Cerebellar nuclear complex (tissue), 1 donor: ENCODE measurements around the gene OLFM3.
A peak's percentile ranks its signal among the peaks of the same experiment; 100 is the strongest.

Source experiments
- DNase-seq, 2 experiments: peaks; one replicate each; lab custom pipeline; 2025; lab: John Stamatoyannopoulos, UW

OLFM3 gene

GRCh38 chr1:101849356-101849755 lies 147.4 kb downstream of the OLFM3 start:
- DNase-seq, result no peak

- no peak for DNase-seq
Observed at GRCh38 chr1:101847626-101848025, 149.1 kb downstream of the OLFM3 start.

- peak in 1 of 2 experiments; percentile 49 for DNase-seq
Observed at GRCh38 chr1:101846820-101847219, 149.9 kb downstream of the OLFM3 start.

GRCh38 chr1:101843160-101843559 lies 153.6 kb downstream of the OLFM3 start:
- no peak for DNase-seq

GRCh38 chr1:101841824-101842223 lies 154.9 kb downstream of the OLFM3 start:
- DNase-seq, result no peak

- DNase-seq, result no peak
Observed at GRCh38 chr1:101835988-101836387, 160.7 kb downstream of the OLFM3 start.

GRCh38 chr1:101833312-101833711 lies 163.4 kb downstream of the OLFM3 start:
- no peak for DNase-seq

- no peak for DNase-seq
Observed at GRCh38 chr1:101826416-101826815, 170.3 kb downstream of the OLFM3 start.

- DNase-seq, result peak in 1 of 2 experiments; percentile 52
Observed at GRCh38 chr1:101820071-101820470, 176.7 kb downstream of the OLFM3 start.

- DNase-seq, result no peak
Observed at GRCh38 chr1:101816262-101816661, 180.5 kb downstream of the OLFM3 start.

GRCh38 chr1:101798417-101798816 lies 198.3 kb downstream of the OLFM3 start:
- no peak for DNase-seq

GRCh38 chr1:101797722-101798121 lies 199.0 kb downstream of the OLFM3 start:
- DNase-seq, result no peak

- peak; percentile 66 to 86 for DNase-seq
Observed at GRCh38 chr1:101781201-101781831, 215.4 kb downstream of the OLFM3 start.

GRCh38 chr1:101769520-101769919 lies 227.2 kb downstream of the OLFM3 start:
- DNase-seq, result no peak

GRCh38 chr1:101757985-101758384 lies 238.7 kb downstream of the OLFM3 start:
- no peak for DNase-seq

GRCh38 chr1:101756411-101756810 lies 240.3 kb downstream of the OLFM3 start:
- DNase-seq, result no peak
